Gastroesophageal sphincter (tissue), 3 donors: ENCODE results near the gene NHSL1.

Experiments used
- POLR2A ChIP-seq, 2 donors: fragments of 450-650 bp; IDR thresholded peaks; one replicate each; pipeline ENCODE4 v1.6.1; 2017; ENCODE audit warnings: antibody characterized with exemption in 2 of 2, mild to moderate bottlenecking in 2 of 2, moderate library complexity in 1 of 2
- POLR2AphosphoS5 ChIP-seq: sonication (generic); formaldehyde crosslinking; IDR thresholded peaks from one replicate; pipeline ENCODE4 v1.6.1; 2017; ENCODE audit warnings: antibody characterized with exemption
- TF ChIP-seq, protein P1 (sequence below), 4 experiments: fragments of 200-600 bp in 2 of 4; fragments of 450-650 bp in 2 of 4; sonication (generic) in 1 of 4; IDR thresholded peaks; one replicate each; pipeline ENCODE4 v1.5.1; 2017 to 2019; ENCODE audit warnings: antibody characterized with exemption in 4 of 4, mild to moderate bottlenecking in 2 of 4, moderate library complexity in 2 of 4

DNA sequence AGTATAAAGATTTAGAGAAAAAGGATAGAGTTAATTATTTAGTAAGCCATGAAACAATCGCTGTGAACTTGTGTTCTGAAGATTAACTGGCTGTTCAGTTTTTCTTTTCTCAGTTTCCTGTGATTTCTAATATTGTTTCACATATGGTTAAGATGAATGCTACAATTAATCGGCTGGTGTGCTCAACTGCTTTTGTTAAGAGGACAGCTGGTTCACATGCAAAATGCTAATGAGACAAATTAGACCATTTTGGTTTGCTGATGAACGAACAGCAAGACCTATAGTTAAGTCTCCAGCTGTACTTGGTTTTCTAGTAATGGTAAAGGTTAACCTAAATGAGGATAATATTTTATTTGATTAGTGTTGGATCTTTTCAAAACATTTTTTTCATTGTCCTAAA is 10.8 kb upstream of the NHSL1 start:
- TF ChIP-seq, protein P1, sequence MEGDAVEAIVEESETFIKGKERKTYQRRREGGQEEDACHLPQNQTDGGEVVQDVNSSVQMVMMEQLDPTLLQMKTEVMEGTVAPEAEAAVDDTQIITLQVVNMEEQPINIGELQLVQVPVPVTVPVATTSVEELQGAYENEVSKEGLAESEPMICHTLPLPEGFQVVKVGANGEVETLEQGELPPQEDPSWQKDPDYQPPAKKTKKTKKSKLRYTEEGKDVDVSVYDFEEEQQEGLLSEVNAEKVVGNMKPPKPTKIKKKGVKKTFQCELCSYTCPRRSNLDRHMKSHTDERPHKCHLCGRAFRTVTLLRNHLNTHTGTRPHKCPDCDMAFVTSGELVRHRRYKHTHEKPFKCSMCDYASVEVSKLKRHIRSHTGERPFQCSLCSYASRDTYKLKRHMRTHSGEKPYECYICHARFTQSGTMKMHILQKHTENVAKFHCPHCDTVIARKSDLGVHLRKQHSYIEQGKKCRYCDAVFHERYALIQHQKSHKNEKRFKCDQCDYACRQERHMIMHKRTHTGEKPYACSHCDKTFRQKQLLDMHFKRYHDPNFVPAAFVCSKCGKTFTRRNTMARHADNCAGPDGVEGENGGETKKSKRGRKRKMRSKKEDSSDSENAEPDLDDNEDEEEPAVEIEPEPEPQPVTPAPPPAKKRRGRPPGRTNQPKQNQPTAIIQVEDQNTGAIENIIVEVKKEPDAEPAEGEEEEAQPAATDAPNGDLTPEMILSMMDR (IDR thresholded peaks at IDR 0.05), result no peak
- no peak for TF ChIP-seq POLR2A (IDR thresholded peaks at IDR 0.05)
- TF ChIP-seq POLR2AphosphoS5, result no peak
